Measurements from ENCODE around the gene COL27A1. TPM values are rescaled to one million over a fixed set of nuclear protein-coding genes. Genes with fewer than 3 reads are reported as not detected.

COL27A1 gene
- total RNA-seq, 2 donors from 2014 or later = 1.3 to 2.4 TPM

- no peak for DNase-seq
- Mint-ChIP-seq H3K27me3 (ENCODE audit: low read depth) (peaks cover 2% of the 10 kb centered on the region), H3K9me3 (no peaks in the 10 kb centered on the region), H3K4me3 (no peak overlapping the region), H3K4me1 (ENCODE audit: low read depth) (no peaks in the 10 kb centered on the region), H3K36me3 (ENCODE audit: insufficient read depth in 2 of 2) (no peaks in the 10 kb centered on the region), H3K27ac (no peak overlapping the region)
- ATAC-seq (replicated peaks in 1 of 2) = no peak
Observed at GRCh38 chr9:114246558-114246957, 91.2 kb downstream of the COL27A1 start.

DNA sequence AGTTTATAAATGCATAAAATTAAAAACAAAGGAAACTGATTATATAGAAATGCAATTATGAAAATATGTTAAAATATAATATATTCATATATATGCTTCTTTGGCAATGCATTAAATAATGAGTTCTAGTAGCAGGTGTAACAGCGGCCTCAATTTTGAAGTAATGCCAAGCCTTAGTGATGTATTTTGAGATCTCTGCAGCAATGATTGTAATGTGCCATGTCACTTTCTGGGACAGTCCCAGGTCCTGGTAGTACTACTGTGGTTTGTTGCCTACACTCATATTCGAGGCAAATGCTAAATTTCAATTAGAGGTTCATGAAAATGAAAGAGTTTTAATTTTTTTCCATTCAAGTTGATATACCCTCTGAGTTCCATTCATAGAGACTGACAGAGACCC, 91.7 kb downstream of the COL27A1 start:
- no peak overlapping the region for H3K27ac Mint-ChIP-seq
- ATAC-seq (replicated peaks in 1 of 2) (no peak), DNase-seq (no peak)
- no peaks in the 10 kb centered on the region for H3K9me3 Mint-ChIP-seq
- H3K27me3 Mint-ChIP-seq (ENCODE audit: low read depth) = peaks cover 6% of the 10 kb centered on the region
- no peaks in the 10 kb centered on the region for H3K4me1 Mint-ChIP-seq (ENCODE audit: low read depth)
- no peak overlapping the region for H3K4me3 Mint-ChIP-seq
- no peaks in the 10 kb centered on the region for H3K36me3 Mint-ChIP-seq (ENCODE audit: insufficient read depth in 2 of 2)

DNA sequence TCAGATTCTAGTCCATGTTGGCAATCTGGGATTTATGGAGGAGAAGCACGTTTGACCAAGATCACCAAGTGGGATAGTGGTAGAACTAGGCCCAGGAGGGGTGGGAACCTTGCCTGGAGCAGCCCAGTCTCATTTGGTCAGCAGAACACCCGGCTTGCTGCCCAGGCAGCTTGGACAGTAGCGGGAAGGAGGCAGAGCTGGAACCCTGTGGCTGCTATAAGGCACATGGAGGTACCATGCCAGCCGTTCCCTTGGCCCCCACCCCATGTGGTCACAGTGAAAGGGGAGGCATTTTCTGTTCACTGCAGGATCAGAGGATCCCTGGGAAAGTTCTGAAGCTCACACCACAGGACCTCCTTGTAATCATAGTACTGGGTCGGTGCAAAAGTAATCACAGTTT, 92.2 kb downstream of the COL27A1 start:
- DNase-seq = no peak
- H3K27ac Mint-ChIP-seq = no peak overlapping the region
- no peaks in the 10 kb centered on the region for H3K4me1 Mint-ChIP-seq (ENCODE audit: low read depth)
- H3K9me3 Mint-ChIP-seq = no peaks in the 10 kb centered on the region
- H3K36me3 Mint-ChIP-seq (ENCODE audit: insufficient read depth in 2 of 2) = no peaks in the 10 kb centered on the region
- H3K27me3 Mint-ChIP-seq (ENCODE audit: low read depth) = peaks cover 6% of the 10 kb centered on the region
- no peak for ATAC-seq (replicated peaks in 1 of 2)
- no peak overlapping the region for H3K4me3 Mint-ChIP-seq

- no peak overlapping the region for H3K27ac Mint-ChIP-seq
- no peaks in the 10 kb centered on the region for H3K9me3 Mint-ChIP-seq
- no peak for DNase-seq
- no peaks in the 10 kb centered on the region for H3K4me1 Mint-ChIP-seq (ENCODE audit: low read depth)
- H3K4me3 Mint-ChIP-seq = no peak overlapping the region
- ATAC-seq (replicated peaks in 1 of 2) = no peak
- H3K27me3 Mint-ChIP-seq (ENCODE audit: low read depth) = peaks cover 6% of the 10 kb centered on the region
- H3K36me3 Mint-ChIP-seq (ENCODE audit: insufficient read depth in 2 of 2) = no peaks in the 10 kb centered on the region
Observed at GRCh38 chr9:114248299-114248707, 93.0 kb downstream of the COL27A1 start.

GRCh38 chr9:114249424-114250234, 94.3 kb downstream of the COL27A1 start:
- Mint-ChIP-seq H3K4me1 (ENCODE audit: low read depth) (no peaks in the 10 kb centered on the region), H3K27me3 (ENCODE audit: low read depth) (peaks cover 6% of the 10 kb centered on the region), H3K27ac (no peak overlapping the region), H3K9me3 (no peaks in the 10 kb centered on the region), H3K36me3 (ENCODE audit: insufficient read depth in 2 of 2) (no peaks in the 10 kb centered on the region), H3K4me3 (no peak overlapping the region)
- no peak for DNase-seq
- no peak for ATAC-seq (replicated peaks in 1 of 2)

- H3K4me3 Mint-ChIP-seq = no peak overlapping the region
- no peaks in the 10 kb centered on the region for H3K36me3 Mint-ChIP-seq (ENCODE audit: insufficient read depth in 2 of 2)
- peaks cover 6% of the 10 kb centered on the region for H3K27me3 Mint-ChIP-seq (ENCODE audit: low read depth)
- H3K9me3 Mint-ChIP-seq = no peaks in the 10 kb centered on the region
- no peaks in the 10 kb centered on the region for H3K4me1 Mint-ChIP-seq (ENCODE audit: low read depth)
- DNase-seq = no peak
- no peak for ATAC-seq (replicated peaks in 1 of 2)
- no peak overlapping the region for H3K27ac Mint-ChIP-seq
Observed at GRCh38 chr9:114250235-114250568, 94.9 kb downstream of the COL27A1 start.

DNA sequence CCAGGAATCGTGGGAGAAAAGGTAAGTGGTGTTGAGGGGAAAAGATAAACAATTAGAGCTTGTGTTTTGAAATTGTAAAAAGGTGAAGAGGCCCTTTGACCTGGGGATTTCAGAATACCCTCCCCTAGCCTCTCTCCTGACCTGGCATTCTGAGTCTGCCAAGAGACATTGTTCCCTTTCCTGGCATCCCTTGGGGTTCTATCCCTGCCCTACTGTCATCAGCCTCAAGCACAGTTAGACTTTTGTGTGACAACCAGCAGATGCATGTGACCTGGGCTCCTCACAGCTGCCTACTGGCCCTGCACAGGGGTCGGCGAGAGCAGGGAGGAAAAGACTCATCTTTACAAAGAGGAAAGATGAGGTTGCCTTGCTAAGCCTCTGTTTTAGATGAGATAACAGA, 95.3 kb downstream of the COL27A1 start:
- Mint-ChIP-seq H3K9me3 (no peaks in the 10 kb centered on the region), H3K27me3 (ENCODE audit: low read depth) (peaks cover 6% of the 10 kb centered on the region), H3K4me1 (ENCODE audit: low read depth) (no peaks in the 10 kb centered on the region), H3K4me3 (no peak overlapping the region), H3K27ac (no peak overlapping the region), H3K36me3 (ENCODE audit: insufficient read depth in 2 of 2) (no peaks in the 10 kb centered on the region)
- DNase-seq = no peak
- no peak for ATAC-seq (replicated peaks in 1 of 2)

DNA sequence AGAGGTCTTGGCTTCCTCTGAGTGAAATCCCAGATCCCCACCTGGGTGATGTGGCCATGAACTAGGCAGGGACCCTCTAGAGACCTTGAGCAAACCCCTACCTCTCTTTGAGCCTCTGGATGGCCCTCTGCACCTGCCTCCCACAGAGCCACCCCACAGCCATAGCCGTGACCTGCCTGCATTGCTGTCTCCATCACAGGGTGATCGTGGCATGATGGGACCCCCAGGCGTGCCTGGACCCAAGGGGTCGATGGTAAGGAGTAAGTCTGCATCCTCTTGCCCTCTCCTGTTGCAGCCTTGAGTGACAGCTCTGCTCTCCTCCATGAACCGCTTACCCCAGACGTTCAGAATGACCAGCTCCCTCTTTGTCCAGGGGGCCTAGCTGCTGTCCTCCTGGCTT, 97.1 kb downstream of the COL27A1 start:
- no peaks in the 10 kb centered on the region for H3K9me3 Mint-ChIP-seq
- H3K27ac Mint-ChIP-seq = no peak overlapping the region
- no peak for ATAC-seq (replicated peaks in 1 of 2)

GRCh38 chr9:114256827-114257328, 101.5 kb downstream of the COL27A1 start:
- no peak overlapping the region for H3K4me3 Mint-ChIP-seq
- no peak overlapping the region for H3K27ac Mint-ChIP-seq
- peaks cover under 1% of the 10 kb centered on the region for H3K27me3 Mint-ChIP-seq (ENCODE audit: low read depth)

More for the DNA sequence above, 97.1 kb downstream of the COL27A1 start:
- no peak overlapping the region for H3K4me3 Mint-ChIP-seq
- no peaks in the 10 kb centered on the region for H3K36me3 Mint-ChIP-seq (ENCODE audit: insufficient read depth in 2 of 2)
- DNase-seq = no peak
- H3K27me3 Mint-ChIP-seq (ENCODE audit: low read depth) = peaks cover 6% of the 10 kb centered on the region
- H3K4me1 Mint-ChIP-seq (ENCODE audit: low read depth) = no peaks in the 10 kb centered on the region

DNA sequence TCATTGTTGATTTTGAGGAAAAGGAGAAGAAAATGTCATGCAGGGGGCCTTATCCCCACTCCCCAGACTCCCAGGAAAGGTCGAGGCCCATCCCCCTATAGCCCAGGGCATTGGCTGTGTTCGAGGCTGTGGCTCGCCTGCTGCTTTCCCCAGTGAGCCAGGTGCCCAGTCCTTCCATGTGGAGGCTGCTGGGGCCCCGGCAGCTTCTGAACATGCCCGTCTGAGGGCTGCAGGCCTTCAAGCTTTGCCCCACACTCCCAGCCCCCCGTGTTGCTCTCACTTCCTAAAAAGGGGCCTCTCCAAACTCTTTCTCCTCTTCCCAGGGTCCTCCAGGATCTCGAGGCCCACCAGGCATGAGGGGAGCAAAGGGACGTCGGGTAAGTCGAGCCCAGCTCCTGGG, 102.9 kb downstream of the COL27A1 start:
- no peak for ATAC-seq (replicated peaks in 1 of 2)
- H3K36me3 Mint-ChIP-seq (ENCODE audit: insufficient read depth in 2 of 2) = no peaks in the 10 kb centered on the region

More at GRCh38 chr9:114256827-114257328, 101.5 kb downstream of the COL27A1 start:
- Mint-ChIP-seq H3K9me3 (no peaks in the 10 kb centered on the region), H3K4me1 (ENCODE audit: low read depth) (no peaks in the 10 kb centered on the region), H3K36me3 (ENCODE audit: insufficient read depth in 2 of 2) (no peaks in the 10 kb centered on the region)
- DNase-seq (no peak), ATAC-seq (replicated peaks in 1 of 2) (no peak)

DNA sequence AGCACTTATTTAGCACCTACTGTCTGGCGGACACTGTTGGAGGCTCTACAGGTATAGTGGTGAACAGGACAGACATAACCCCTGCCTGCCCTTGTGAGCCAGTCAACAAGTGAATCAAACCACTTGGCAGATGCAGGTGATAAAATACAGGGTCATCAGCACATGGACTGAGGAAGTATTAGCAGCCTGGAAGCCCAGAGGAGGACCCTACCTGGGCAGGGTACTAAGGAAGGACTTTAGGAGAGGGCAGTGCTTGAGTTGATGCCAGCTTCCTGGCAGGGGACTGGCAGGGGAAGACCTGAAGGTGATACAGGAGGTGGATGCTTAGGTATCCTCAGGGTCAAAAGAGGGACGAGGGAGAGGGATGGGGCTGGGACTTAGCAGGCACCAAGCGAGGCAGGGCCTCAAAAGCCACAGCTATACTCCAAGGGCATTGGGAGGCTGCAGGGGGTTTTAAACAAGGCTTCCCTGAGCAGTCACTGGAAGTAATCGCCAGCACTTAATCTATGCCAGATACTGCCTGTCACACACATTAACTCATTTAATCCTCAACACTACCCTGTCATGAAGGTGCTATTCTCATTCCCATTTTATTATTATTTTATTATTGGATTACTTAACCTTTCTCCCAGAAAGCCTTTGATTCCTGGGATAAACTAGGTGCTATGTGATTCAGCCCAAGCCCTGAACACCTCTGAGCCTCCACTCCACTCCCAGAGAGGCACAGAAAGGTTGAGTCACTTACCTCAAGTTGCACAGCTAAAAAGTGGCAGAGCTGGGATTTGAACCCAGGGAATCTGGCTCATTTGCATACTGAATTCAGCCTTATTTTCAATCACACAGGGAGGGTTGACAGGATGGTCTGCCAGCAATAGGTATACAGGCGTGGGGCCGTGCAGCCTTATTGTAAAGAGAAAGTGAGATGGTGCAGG, 103.8 kb downstream of the COL27A1 start:
- H3K9me3 Mint-ChIP-seq = no peaks in the 10 kb centered on the region
- no peaks in the 10 kb centered on the region for H3K36me3 Mint-ChIP-seq (ENCODE audit: insufficient read depth in 2 of 2)
- H3K4me3 Mint-ChIP-seq = no peak overlapping the region
- no peaks in the 10 kb centered on the region for H3K4me1 Mint-ChIP-seq (ENCODE audit: low read depth)
- H3K27me3 Mint-ChIP-seq (ENCODE audit: low read depth) = no peaks in the 10 kb centered on the region
- H3K27ac Mint-ChIP-seq = no peak overlapping the region
- DNase-seq = no peak
- ATAC-seq (replicated peaks in 1 of 2) = no peak

More for the DNA sequence above, 102.9 kb downstream of the COL27A1 start:
- no peaks in the 10 kb centered on the region for H3K9me3 Mint-ChIP-seq
- no peaks in the 10 kb centered on the region for H3K4me1 Mint-ChIP-seq (ENCODE audit: low read depth)
- H3K4me3 Mint-ChIP-seq = no peak overlapping the region
- DNase-seq = no peak
- no peaks in the 10 kb centered on the region for H3K27me3 Mint-ChIP-seq (ENCODE audit: low read depth)
- H3K27ac Mint-ChIP-seq = no peak overlapping the region

DNA sequence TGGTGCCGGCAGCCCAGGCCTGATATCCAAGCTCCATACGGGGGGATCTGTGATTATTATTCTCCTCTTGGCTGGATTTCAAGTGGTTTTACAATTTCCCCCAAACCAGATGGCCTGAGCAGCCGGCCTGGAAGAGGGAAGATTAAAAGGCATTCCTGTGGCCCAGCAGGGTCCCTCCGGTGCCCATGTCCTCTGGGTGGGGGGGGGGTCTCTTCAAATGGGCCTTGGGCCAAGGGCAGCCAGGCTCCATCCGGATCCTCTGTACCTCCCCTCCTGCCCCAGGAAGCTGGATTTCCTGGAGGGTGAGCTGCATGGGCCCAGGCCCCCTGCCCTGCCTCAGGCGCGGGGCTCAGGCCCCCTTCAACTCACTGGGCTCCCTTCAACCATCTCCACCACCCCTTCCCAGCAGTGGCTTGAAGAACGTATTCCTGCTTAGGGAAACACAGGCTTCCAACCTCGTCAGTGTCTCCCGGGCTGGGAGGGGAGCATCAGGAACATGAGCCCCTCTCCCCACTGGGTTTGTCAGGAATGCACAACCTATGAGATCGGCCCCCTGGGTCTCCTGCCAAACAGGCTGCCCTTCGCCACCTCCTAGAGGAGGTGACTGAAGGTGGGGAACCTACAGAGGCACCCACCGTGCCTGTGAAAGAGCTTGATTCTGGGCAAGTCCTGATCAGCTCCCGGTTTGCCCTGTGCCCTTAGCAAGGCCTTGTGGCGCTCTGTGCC, 104.6 kb downstream of the COL27A1 start:
- Mint-ChIP-seq H3K27ac (no peak overlapping the region), H3K4me3 (no peak overlapping the region), H3K4me1 (ENCODE audit: low read depth) (no peaks in the 10 kb centered on the region), H3K36me3 (ENCODE audit: insufficient read depth in 2 of 2) (no peaks in the 10 kb centered on the region), H3K27me3 (ENCODE audit: low read depth) (no peaks in the 10 kb centered on the region), H3K9me3 (no peaks in the 10 kb centered on the region)
- DNase-seq = no peak
- ATAC-seq (replicated peaks in 1 of 2) = no peak

GRCh38 chr9:114261026-114261425, 105.7 kb downstream of the COL27A1 start:
- ATAC-seq (replicated peaks in 1 of 2) (no peak), DNase-seq (no peak)
- Mint-ChIP-seq H3K36me3 (ENCODE audit: insufficient read depth in 2 of 2) (no peaks in the 10 kb centered on the region), H3K27me3 (ENCODE audit: low read depth) (no peaks in the 10 kb centered on the region), H3K4me1 (ENCODE audit: low read depth) (no peaks in the 10 kb centered on the region), H3K9me3 (no peaks in the 10 kb centered on the region), H3K4me3 (no peak overlapping the region), H3K27ac (no peak overlapping the region)

All from activated T-cell treated with anti-CD3 and anti-CD28 coated beads, Interleukin-2, amount 50 U/mL, for 72 hours (primary cell).